Measurements from ENCODE around the gene UNC5B. TPM values are rescaled to one million over a fixed set of nuclear protein-coding genes. Genes with fewer than 3 reads are reported as not detected.
A peak's percentile ranks its signal among the peaks of the same experiment; 100 is the strongest.

UNC5B gene
- total and polyA plus RNA-seq, 4 donors = 10.7 to 43.9 (median 23.5) TPM

- H3K4me1 ChIP-seq (ENCODE audit: control insufficient read depth, insufficient read depth, low read length) = peaks cover 73% of the 10 kb centered on the region
These were observed 52.2 kb downstream of the UNC5B start for GRCh38 chr10:71264345-71265200.

GRCh38 chr10:71265201-71265575, 52.8 kb downstream of the UNC5B start:
- no peak overlapping the region for H3K4me3 ChIP-seq (ENCODE audit: low read depth, low read length)
- DNase-seq (ENCODE audit: low read depth in 4 of 6, low spot score in 6 of 6) = no peak
- no peaks in the 10 kb centered on the region for H3K27me3 ChIP-seq (ENCODE audit: control insufficient read depth, insufficient read depth, low read length)
- H3K36me3 ChIP-seq (ENCODE audit: control insufficient read depth, insufficient read depth, low read length) = no peaks in the 10 kb centered on the region
- no peaks in the 10 kb centered on the region for H3K9me3 ChIP-seq (ENCODE audit: control insufficient read depth, insufficient read depth, low read length)
- peaks cover 72% of the 10 kb centered on the region for H3K4me1 ChIP-seq (ENCODE audit: control insufficient read depth, insufficient read depth, low read length)
- 89% methylated on average over 6 of the region's 9 CpGs for WGBS (ENCODE audit: insufficient coverage)
- no peak overlapping the region for H3K27ac ChIP-seq (ENCODE audit: low read depth, low read length)

More at GRCh38 chr10:71264345-71265200, 52.2 kb downstream of the UNC5B start:
- H3K27ac ChIP-seq (ENCODE audit: low read depth, low read length) = no peak overlapping the region
- no peak overlapping the region for H3K4me3 ChIP-seq (ENCODE audit: low read depth, low read length)
- H3K27me3 ChIP-seq (ENCODE audit: control insufficient read depth, insufficient read depth, low read length) = no peaks in the 10 kb centered on the region
- WGBS (ENCODE audit: insufficient coverage) = 80% methylated on average over 7 of the region's 16 CpGs
- no peaks in the 10 kb centered on the region for H3K9me3 ChIP-seq (ENCODE audit: control insufficient read depth, insufficient read depth, low read length)
- no peaks in the 10 kb centered on the region for H3K36me3 ChIP-seq (ENCODE audit: control insufficient read depth, insufficient read depth, low read length)
- DNase-seq (ENCODE audit: low read depth in 4 of 6, low spot score in 6 of 6) = peak in 2 of 6 donors; percentile 55 to 77

- 85% methylated on average over 9 of the region's 9 CpGs for WGBS (ENCODE audit: insufficient coverage)
- no peak overlapping the region for H3K27ac ChIP-seq (ENCODE audit: low read depth, low read length)
- DNase-seq (ENCODE audit: low read depth in 4 of 6, low spot score in 6 of 6) = no peak
- H3K9me3 ChIP-seq (ENCODE audit: control insufficient read depth, insufficient read depth, low read length) = no peaks in the 10 kb centered on the region
- peaks cover 70% of the 10 kb centered on the region for H3K4me1 ChIP-seq (ENCODE audit: control insufficient read depth, insufficient read depth, low read length)
- no peaks in the 10 kb centered on the region for H3K36me3 ChIP-seq (ENCODE audit: control insufficient read depth, insufficient read depth, low read length)
- H3K27me3 ChIP-seq (ENCODE audit: control insufficient read depth, insufficient read depth, low read length) = no peaks in the 10 kb centered on the region
- no peak overlapping the region for H3K4me3 ChIP-seq (ENCODE audit: low read depth, low read length)
These were observed 53.3 kb downstream of the UNC5B start for GRCh38 chr10:71265618-71266146.

GRCh38 chr10:71266147-71266917, 54.0 kb downstream of the UNC5B start:
- 62% methylated on average over 9 of the region's 18 CpGs for WGBS (ENCODE audit: insufficient coverage)
- Histone ChIP-seq H3K36me3 (ENCODE audit: control insufficient read depth, insufficient read depth, low read length) (no peaks in the 10 kb centered on the region), H3K4me3 (ENCODE audit: low read depth, low read length) (no peak overlapping the region), H3K9me3 (ENCODE audit: control insufficient read depth, insufficient read depth, low read length) (no peaks in the 10 kb centered on the region), H3K27me3 (ENCODE audit: control insufficient read depth, insufficient read depth, low read length) (no peaks in the 10 kb centered on the region), H3K27ac (ENCODE audit: low read depth, low read length) (no peak overlapping the region), H3K4me1 (ENCODE audit: control insufficient read depth, insufficient read depth, low read length) (peaks cover 68% of the 10 kb centered on the region)
- DNase-seq (ENCODE audit: low read depth in 4 of 6, low spot score in 6 of 6) = no peak

GRCh38 chr10:71266918-71267442, 54.6 kb downstream of the UNC5B start:
- H3K27me3 ChIP-seq (ENCODE audit: control insufficient read depth, insufficient read depth, low read length) = no peaks in the 10 kb centered on the region
- H3K4me1 ChIP-seq (ENCODE audit: control insufficient read depth, insufficient read depth, low read length) = peaks cover 68% of the 10 kb centered on the region
- H3K27ac ChIP-seq (ENCODE audit: low read depth, low read length) = no peak overlapping the region
- no peaks in the 10 kb centered on the region for H3K36me3 ChIP-seq (ENCODE audit: control insufficient read depth, insufficient read depth, low read length)
- no peaks in the 10 kb centered on the region for H3K9me3 ChIP-seq (ENCODE audit: control insufficient read depth, insufficient read depth, low read length)
- 63% methylated on average over 7 of the region's 8 CpGs for WGBS (ENCODE audit: insufficient coverage)
- H3K4me3 ChIP-seq (ENCODE audit: low read depth, low read length) = no peak overlapping the region
- DNase-seq (ENCODE audit: low read depth in 4 of 6, low spot score in 6 of 6) = no peak

GRCh38 chr10:71267508-71268240, 55.3 kb downstream of the UNC5B start:
- no peak overlapping the region for H3K4me3 ChIP-seq (ENCODE audit: low read depth, low read length)
- no peaks in the 10 kb centered on the region for H3K9me3 ChIP-seq (ENCODE audit: control insufficient read depth, insufficient read depth, low read length)
- WGBS (ENCODE audit: insufficient coverage) = 84% methylated on average over 5 of the region's 5 CpGs
- H3K36me3 ChIP-seq (ENCODE audit: control insufficient read depth, insufficient read depth, low read length) = no peaks in the 10 kb centered on the region
- H3K27me3 ChIP-seq (ENCODE audit: control insufficient read depth, insufficient read depth, low read length) = no peaks in the 10 kb centered on the region
- peaks cover 67% of the 10 kb centered on the region for H3K4me1 ChIP-seq (ENCODE audit: control insufficient read depth, insufficient read depth, low read length)
- H3K27ac ChIP-seq (ENCODE audit: low read depth, low read length) = no peak overlapping the region
- DNase-seq (ENCODE audit: low read depth in 4 of 6, low spot score in 6 of 6) = no peak

GRCh38 chr10:71268247-71268691, 55.9 kb downstream of the UNC5B start:
- peaks cover 61% of the 10 kb centered on the region for H3K4me1 ChIP-seq (ENCODE audit: control insufficient read depth, insufficient read depth, low read length)
- no peaks in the 10 kb centered on the region for H3K36me3 ChIP-seq (ENCODE audit: control insufficient read depth, insufficient read depth, low read length)
- DNase-seq (ENCODE audit: low read depth in 4 of 6, low spot score in 6 of 6) = no peak
- WGBS (ENCODE audit: insufficient coverage) = 55% methylated on average over 8 of the region's 8 CpGs
- no peaks in the 10 kb centered on the region for H3K9me3 ChIP-seq (ENCODE audit: control insufficient read depth, insufficient read depth, low read length)
- H3K27ac ChIP-seq (ENCODE audit: low read depth, low read length) = no peak overlapping the region
- no peaks in the 10 kb centered on the region for H3K27me3 ChIP-seq (ENCODE audit: control insufficient read depth, insufficient read depth, low read length)
- H3K4me3 ChIP-seq (ENCODE audit: low read depth, low read length) = no peak overlapping the region

GRCh38 chr10:71268758-71269157, 56.4 kb downstream of the UNC5B start:
- no peak overlapping the region for H3K27ac ChIP-seq (ENCODE audit: low read depth, low read length)
- no peaks in the 10 kb centered on the region for H3K9me3 ChIP-seq (ENCODE audit: control insufficient read depth, insufficient read depth, low read length)
- H3K36me3 ChIP-seq (ENCODE audit: control insufficient read depth, insufficient read depth, low read length) = no peaks in the 10 kb centered on the region
- no peaks in the 10 kb centered on the region for H3K27me3 ChIP-seq (ENCODE audit: control insufficient read depth, insufficient read depth, low read length)
- peaks cover 56% of the 10 kb centered on the region for H3K4me1 ChIP-seq (ENCODE audit: control insufficient read depth, insufficient read depth, low read length)
- 47% methylated on average over 11 of the region's 11 CpGs for WGBS (ENCODE audit: insufficient coverage)
- H3K4me3 ChIP-seq (ENCODE audit: low read depth, low read length) = no peak overlapping the region
- no peak for DNase-seq (ENCODE audit: low read depth in 4 of 6, low spot score in 6 of 6)

Data from spinal cord (tissue), 10 donors.